Vagina (tissue), 2 donors: ENCODE data around the gene ABAT. TPM values are rescaled to one million over a fixed set of nuclear protein-coding genes. Genes with fewer than 3 reads are reported as not detected.

Experiments
- DNase-seq, 2 donors: peaks; one replicate each; pipeline ENCODE4 v3.0.0-alpha.2; 2017; ENCODE audit errors: extremely low spot score in 2 of 2
- H3K27ac ChIP-seq: fragments of 200-600 bp; sonication (generic); one replicate; pipeline ENCODE4 v1.5.1; 2019
- H3K27me3 ChIP-seq: fragments of 200-600 bp; sonication (generic); one replicate; pipeline ENCODE4 v1.5.1; 2019
- H3K36me3 ChIP-seq, 2 donors: fragments of 200-600 bp; sonication (generic); one replicate each; pipeline ENCODE4 v1.5.1; 2017 to 2019
- H3K4me1 ChIP-seq: fragments of 200-600 bp; sonication (generic); one replicate; pipeline ENCODE4 v1.5.1; 2019
- H3K4me3 ChIP-seq, 2 donors: fragments of 200-600 bp; sonication (generic); 1 replicate in 1 of 2; 2 replicates in 1 of 2; pipeline ENCODE4 v1.5.1; 2016 to 2019
- H3K9me3 ChIP-seq: fragments of 200-600 bp; sonication (generic); one replicate; pipeline ENCODE4 v1.5.1; 2019
- CTCF ChIP-seq, 3 experiments: fragments of 450-650 bp in 2 of 3; fragments of 200-600 bp in 1 of 3; sonication (generic) in 1 of 3; IDR thresholded peaks; one replicate each; pipeline ENCODE4 v1.5.1; 2017 to 2019; ENCODE audit warnings: antibody characterized with exemption in 3 of 3, mild to moderate bottlenecking in 2 of 3, moderate library complexity in 2 of 3
- POLR2A ChIP-seq, 2 donors: fragments of 450-650 bp; IDR thresholded peaks; one replicate each; pipeline ENCODE4 v1.6.1; 2017; ENCODE audit warnings: antibody characterized with exemption in 2 of 2, mild to moderate bottlenecking in 2 of 2, moderate library complexity in 2 of 2
- POLR2AphosphoS5 ChIP-seq, 2 donors: sonication (generic); formaldehyde crosslinking; IDR thresholded peaks; one replicate each; pipeline ENCODE4 v1.9.0; 2017; ENCODE audit warnings: antibody characterized with exemption in 2 of 2, mild to moderate bottlenecking in 2 of 2, low read depth in 1 of 2; ENCODE audit not compliant: insufficient read depth in 1 of 2
- intact Hi-C: fragments of 100-400 bp; cut with DNase I; formaldehyde crosslinking; loops from one replicate; pipeline ENCODE4 v1.15.1; 2023
- total RNA-seq: library from RNA; depleted of rRNA; stranded (reverse); fragments of >200 nt; gene quantifications from one replicate; pipeline ENCODE4 v1.2.3, GENCODE V29; 2016

ABAT gene
- total RNA-seq, 1 donor from 2014 or later: 3.9 TPM

GRCh38 chr16:8758022-8758421 lies 83.6 kb downstream of the ABAT start:
- H3K27me3 ChIP-seq: no peaks in the 10 kb centered on the region
- H3K4me1 ChIP-seq: no peaks in the 10 kb centered on the region
- intact Hi-C loops: no loop called here
- H3K4me3 ChIP-seq: no peak overlapping the region
- H3K36me3 ChIP-seq: peaks cover 0 to 8% of the 10 kb centered on the region in 2 donors
- TF ChIP-seq POLR2AphosphoS5 (IDR thresholded peaks at IDR 0.05; ENCODE audit: insufficient read depth in 1 of 2, low read depth in 1 of 2) (no peak), CTCF (IDR thresholded peaks at IDR 0.05) (no peak), POLR2A (IDR thresholded peaks at IDR 0.05) (no peak)
- DNase-seq: no peak
- H3K27ac ChIP-seq: no peak overlapping the region
- H3K9me3 ChIP-seq: no peaks in the 10 kb centered on the region

GRCh38 chr16:8760021-8760420 lies 85.6 kb downstream of the ABAT start:
- no peaks in the 10 kb centered on the region for H3K9me3 ChIP-seq
- no peak for TF ChIP-seq CTCF (IDR thresholded peaks at IDR 0.05)
- no peak for TF ChIP-seq POLR2AphosphoS5 (IDR thresholded peaks at IDR 0.05; ENCODE audit: insufficient read depth in 1 of 2, low read depth in 1 of 2)
- TF ChIP-seq POLR2A (IDR thresholded peaks at IDR 0.05): no peak
- H3K36me3 ChIP-seq: peaks cover 0 to 8% of the 10 kb centered on the region in 2 donors
- no peak for DNase-seq
- H3K27me3 ChIP-seq: no peaks in the 10 kb centered on the region
- no peak overlapping the region for H3K27ac ChIP-seq
- no peaks in the 10 kb centered on the region for H3K4me1 ChIP-seq
- intact Hi-C loops: no loop called here
- no peak overlapping the region for H3K4me3 ChIP-seq

- intact Hi-C loops: no loop called here
- DNase-seq: no peak
- H3K9me3 ChIP-seq: no peaks in the 10 kb centered on the region
- H3K27ac ChIP-seq: no peak overlapping the region
- H3K4me3 ChIP-seq: no peak overlapping the region
- H3K27me3 ChIP-seq: no peaks in the 10 kb centered on the region
- peaks cover 0 to 8% of the 10 kb centered on the region in 2 donors for H3K36me3 ChIP-seq
- no peak for TF ChIP-seq POLR2A (IDR thresholded peaks at IDR 0.05)
- TF ChIP-seq CTCF (IDR thresholded peaks at IDR 0.05): no peak
- no peak for TF ChIP-seq POLR2AphosphoS5 (IDR thresholded peaks at IDR 0.05; ENCODE audit: insufficient read depth in 1 of 2, low read depth in 1 of 2)
- no peaks in the 10 kb centered on the region for H3K4me1 ChIP-seq
Observed at GRCh38 chr16:8761078-8761477, 86.7 kb downstream of the ABAT start.

GRCh38 chr16:8762254-8762653 lies 87.8 kb downstream of the ABAT start:
- no peaks in the 10 kb centered on the region for H3K9me3 ChIP-seq
- intact Hi-C loops: no loop called here
- H3K4me1 ChIP-seq: no peaks in the 10 kb centered on the region
- no peak overlapping the region for H3K4me3 ChIP-seq
- no peak for DNase-seq
- H3K36me3 ChIP-seq: peaks cover 0 to 8% of the 10 kb centered on the region in 2 donors
- H3K27me3 ChIP-seq: no peaks in the 10 kb centered on the region
- no peak overlapping the region for H3K27ac ChIP-seq
- TF ChIP-seq POLR2A (IDR thresholded peaks at IDR 0.05) (no peak), CTCF (IDR thresholded peaks at IDR 0.05) (no peak), POLR2AphosphoS5 (IDR thresholded peaks at IDR 0.05; ENCODE audit: insufficient read depth in 1 of 2, low read depth in 1 of 2) (no peak)

- Histone ChIP-seq H3K4me3 (no peak overlapping the region), H3K4me1 (no peaks in the 10 kb centered on the region), H3K27me3 (no peaks in the 10 kb centered on the region), H3K36me3 (peaks cover 0 to under 1% of the 10 kb centered on the region in 2 donors), H3K27ac (no peak overlapping the region), H3K9me3 (no peaks in the 10 kb centered on the region)
- DNase-seq: no peak
- TF ChIP-seq CTCF (IDR thresholded peaks at IDR 0.05) (no peak), POLR2A (IDR thresholded peaks at IDR 0.05) (no peak), POLR2AphosphoS5 (IDR thresholded peaks at IDR 0.05; ENCODE audit: insufficient read depth in 1 of 2, low read depth in 1 of 2) (no peak)
- intact Hi-C loops: no loop called here
Observed at GRCh38 chr16:8763083-8763482, 88.7 kb downstream of the ABAT start.
